Pancreas (tissue), 10 donors: ENCODE measurements around the gene NPLOC4. TPM values are rescaled to one million over a fixed set of nuclear protein-coding genes. Genes with fewer than 3 reads are reported as not detected.
A peak's percentile ranks its signal among the peaks of the same experiment; 100 is the strongest.

Source experiments
- ATAC-seq, 4 donors: fragments of 200-7000 bp; cut with Tn5 transposase; one replicate each; pipeline versions ENCODE4 v1.8.0 to v1.9.1; 2020; ENCODE audit warnings: mild to moderate bottlenecking in 4 of 4, moderate library complexity in 4 of 4
- DNase-seq, 6 donors: peaks; one replicate each; pipeline ENCODE4 v3.0.0-alpha.2; 2020
- FAIRE-seq: peaks from 2 replicates; lab custom pipeline; 2012; peaks lifted over from hg19 to GRCh38; lab: Jason Lieb, UNC
- H3K27ac ChIP-seq, 4 donors: fragments of 200-600 bp; sonication (generic); 1 replicate in 3 of 4; 2 replicates in 1 of 4; pipeline versions ENCODE4 v1.5.0 to v1.8.0; 2020
- H3K27me3 ChIP-seq, 4 donors: fragments of 200-600 bp; one replicate each; pipeline ENCODE4 v1.8.0; 2021
- H3K36me3 ChIP-seq, 3 donors: fragments of 200-600 bp; sonication (generic) in 1 of 3; one replicate each; pipeline versions ENCODE4 v1.5.0 to v1.8.0; 2020 to 2021
- H3K4me1 ChIP-seq, 3 donors: fragments of 200-600 bp; one replicate each; pipeline ENCODE4 v1.8.0; 2021
- H3K4me3 ChIP-seq, 4 donors: fragments of 200-600 bp; sonication (generic) in 2 of 4; one replicate each; pipeline versions ENCODE4 v1.5.0 to v1.8.0; 2020 to 2021
- H3K9me3 ChIP-seq, 4 donors: fragments of 200-600 bp; one replicate each; pipeline ENCODE4 v1.8.0; 2021
- CTCF ChIP-seq, 4 donors: fragments of 200-600 bp; sonication (generic) in 3 of 4; IDR thresholded peaks; one replicate each; pipeline versions ENCODE4 v1.5.0 to v1.8.0; 2021; ENCODE audit warnings: antibody characterized with exemption in 4 of 4
- WGBS, 2 donors: extraction: QIAGEN DNeasy Blood & Tissue Kit; methylation state at CpG; one replicate each; pipeline ENCODE4 v1.1.7; 2013; 5-methylcytosine and 5-hydroxymethylcytosine counted together
- intact Hi-C, 3 donors: fragments of 100-400 bp; cut with DNase I; formaldehyde crosslinking; loops; one replicate each; pipeline versions ENCODE4 v1.11.1 to v1.14.2; 2022
- polyA plus RNA-seq, 2 donors: library from polyadenylated mRNA; stranded (reverse); fragments of 200-250 nt; gene quantifications; one replicate each; pipeline ENCODE4 v1.2.3, GENCODE V29; 2013
- total RNA-seq, 6 donors: library from RNA; stranded (reverse); fragmentation: NEBNext Ultra II Directional in 4 of 6; extraction: Animal tissue kit (Norgen Biotek cat#: 25700) in 4 of 6; gene quantifications; one replicate each; pipeline versions ENCODE4 v1.2.1 to v1.2.4, GENCODE V29; 2021 to 2023
- donor health status: healthy with polysubstance abuse.
- donor health status: DM: no; HTN: no; CAD: no; lungs with moderate emphysema.
- donor health status: DM: no; HTN: no; CAD: no.
- donor health status: control.
- donor health status: control.
- donor health status: Bipolar disorder and iron deficiency.
- donor health status: DM: yes; HTN: yes; CAD: no.
- donor health status: DM: no; HTN: no; CAD: no.
- donor health status: DM: no; HTN: no; CAD: no.
- donor health status: DM: yes; HTN: yes; CAD: no.

NPLOC4 gene
- total and polyA plus RNA-seq, 8 donors = 32.5 to 54.8 (median 35.3) TPM

- H3K4me1 ChIP-seq = peaks cover 0 to 18% (median 6%) of the 10 kb centered on the region in 3 donors
- no peaks in the 10 kb centered on the region for H3K36me3 ChIP-seq
- WGBS, 2 donors = 62 to 63% methylated on average over 30 of the region's 30 CpGs
- H3K9me3 ChIP-seq = no peaks in the 10 kb centered on the region
- peak in 1 of 6 donors; percentile 39 for DNase-seq
- peak overlapping the region in 3 of 4 donors; percentile 33 to 63 (median 62) for H3K27ac ChIP-seq
- no peak for TF ChIP-seq CTCF (IDR thresholded peaks at IDR 0.05)
- H3K27me3 ChIP-seq = no peaks in the 10 kb centered on the region
- intact Hi-C loops = no loop called here
- no peak for FAIRE-seq
- peak overlapping the region; percentile 80 to 99 (median 98) for H3K4me3 ChIP-seq
- ATAC-seq = peak; percentile 3 to 33 (median 6)
Measured at GRCh38 chr17:81665205-81666091, 28.5 kb upstream of the NPLOC4 start.

- ATAC-seq (no peak), FAIRE-seq (no peak)
Measured at GRCh38 chr17:81664051-81664470, 27.1 kb upstream of the NPLOC4 start.

GRCh38 chr17:81662002-81662401 lies 25.1 kb upstream of the NPLOC4 start:
- no peak for FAIRE-seq
- Histone ChIP-seq H3K36me3 (no peaks in the 10 kb centered on the region), H3K9me3 (no peaks in the 10 kb centered on the region), H3K27me3 (no peaks in the 10 kb centered on the region), H3K27ac (no peak overlapping the region), H3K4me1 (peaks cover 13 to 26% (median 19%) of the 10 kb centered on the region in 3 donors), H3K4me3 (no peak overlapping the region)
- TF ChIP-seq CTCF (IDR thresholded peaks at IDR 0.05) = no peak
- intact Hi-C loops = no loop called here
- 90 to 93% methylated on average over 4 of the region's 4 CpGs for whole genome bisulfite sequencing, 2 donors
- no peak for DNase-seq
- ATAC-seq = no peak

More at GRCh38 chr17:81664051-81664470, 27.1 kb upstream of the NPLOC4 start:
- Histone ChIP-seq H3K27ac (no peak overlapping the region), H3K27me3 (no peaks in the 10 kb centered on the region), H3K36me3 (no peaks in the 10 kb centered on the region), H3K4me3 (no peak overlapping the region), H3K9me3 (no peaks in the 10 kb centered on the region), H3K4me1 (peaks cover 13 to 28% (median 15%) of the 10 kb centered on the region in 3 donors)
- no peak for DNase-seq
- no peak for TF ChIP-seq CTCF (IDR thresholded peaks at IDR 0.05)
- intact Hi-C loops = no loop called here
- WGBS, 2 donors = 73 to 94% methylated on average over 7 of the region's 7 CpGs

DNA sequence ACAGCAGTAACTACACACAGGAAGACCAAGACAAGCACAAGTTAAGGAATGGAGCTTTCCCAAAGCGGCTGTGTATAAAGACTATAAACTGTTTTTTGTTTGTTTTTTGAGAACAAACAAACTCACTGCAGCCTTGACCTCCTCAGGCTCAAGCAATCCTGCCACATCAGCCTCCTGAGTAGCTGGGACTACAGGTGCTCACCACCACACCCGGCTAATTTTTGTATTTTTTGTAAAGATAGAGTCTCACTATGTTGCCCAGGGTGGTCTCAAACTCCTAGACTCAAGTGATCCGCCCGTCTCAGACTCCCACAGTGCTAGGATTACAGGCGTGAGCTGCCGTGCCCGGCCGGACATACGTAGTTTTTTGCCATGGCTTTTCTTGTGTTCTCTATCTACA lies 23.5 kb upstream of the NPLOC4 start:
- intact Hi-C loops = no loop called here
- no peak for TF ChIP-seq CTCF (IDR thresholded peaks at IDR 0.05)
- FAIRE-seq = no peak
- H3K4me1 ChIP-seq = peaks cover 13 to 23% (median 16%) of the 10 kb centered on the region in 3 donors
- 90 to 95% methylated on average over 9 of the region's 9 CpGs for WGBS, 2 donors
- H3K27ac ChIP-seq = peak overlapping the region; percentile 73 to 91 (median 82)
- no peak overlapping the region for H3K4me3 ChIP-seq
- H3K36me3 ChIP-seq = no peaks in the 10 kb centered on the region
- H3K27me3 ChIP-seq = no peaks in the 10 kb centered on the region
- ATAC-seq = no peak
- no peaks in the 10 kb centered on the region for H3K9me3 ChIP-seq
- DNase-seq = no peak

GRCh38 chr17:81659038-81659437 lies 22.1 kb upstream of the NPLOC4 start:
- intact Hi-C loops = no loop called here
- Histone ChIP-seq H3K27me3 (no peaks in the 10 kb centered on the region), H3K4me1 (peaks cover 13 to 18% (median 13%) of the 10 kb centered on the region in 3 donors), H3K27ac (peak overlapping the region; percentile 73 to 91 (median 82)), H3K9me3 (no peaks in the 10 kb centered on the region), H3K4me3 (no peak overlapping the region), H3K36me3 (no peaks in the 10 kb centered on the region)
- ATAC-seq (peak; percentile 50 to 80 (median 74)), FAIRE-seq (no peak), DNase-seq (no peak)
- 51 to 53% methylated on average over 5 of the region's 5 CpGs for WGBS, 2 donors
- no peak for TF ChIP-seq CTCF (IDR thresholded peaks at IDR 0.05)
